Neural progenitor cell (in vitro differentiated cells): Measurements from ENCODE around the gene STK4. TPM values are rescaled to one million over a fixed set of nuclear protein-coding genes. Genes with fewer than 3 reads are reported as not detected.
A peak's percentile ranks its signal among the peaks of the same experiment; 100 is the strongest.

Source experiments
- DNase-seq: peaks from one replicate; pipeline ENCODE4 v3.0.0-alpha.2; 2016; ENCODE audit warnings: low spot score
- H2AFZ ChIP-seq: fragments of 200-600 bp; sonication (generic); replicated peaks from 2 replicates; pipeline ENCODE4 v1.6.1; 2016; ENCODE audit warnings: antibody characterized with exemption
- H3F3A ChIP-seq: fragments of 200-600 bp; sonication (generic); 2 replicates; pipeline ENCODE4 v1.6.1; 2016; ENCODE audit warnings: antibody characterized with exemption, low read depth
- H3K27ac ChIP-seq: fragments of 200-600 bp; sonication (generic); 2 replicates; pipeline ENCODE4 v1.5.1; 2016; ENCODE audit warnings: mild to moderate bottlenecking
- H3K27me3 ChIP-seq: fragments of 200-600 bp; sonication (generic); 2 replicates; pipeline ENCODE4 v1.6.1; 2016; ENCODE audit warnings: mild to moderate bottlenecking, moderate library complexity
- H3K36me3 ChIP-seq: fragments of 200-600 bp; sonication (generic); 2 replicates; pipeline ENCODE4 v1.5.1; 2016
- H3K4me1 ChIP-seq: fragments of 200-600 bp; sonication (generic); 2 replicates; pipeline ENCODE4 v1.6.1; 2016; ENCODE audit warnings: mixed run types
- H3K4me2 ChIP-seq: fragments of 200-600 bp; sonication (generic); 2 replicates; pipeline ENCODE4 v1.6.1; 2016
- H3K4me3 ChIP-seq: fragments of 200-600 bp; sonication (generic); 2 replicates; pipeline ENCODE4 v1.5.1; 2016
- H3K79me2 ChIP-seq: fragments of 200-600 bp; sonication (generic); 2 replicates; pipeline ENCODE4 v1.6.1; 2016; ENCODE audit warnings: low read depth
- H3K9ac ChIP-seq: fragments of 200-600 bp; sonication (generic); 2 replicates; pipeline ENCODE4 v1.6.1; 2016
- H3K9me3 ChIP-seq: fragments of 200-600 bp; sonication (generic); 2 replicates; pipeline ENCODE4 v1.5.1; 2016; ENCODE audit warnings: low read depth
- H4K20me1 ChIP-seq: fragments of 200-600 bp; sonication (generic); 2 replicates; pipeline ENCODE4 v1.6.1; 2016; ENCODE audit warnings: low read depth
- H3K27ac Mint-ChIP-seq: 3 replicates; pipeline ENCODE4 v1.8.0; 2021; ENCODE audit warnings: mixed read lengths
- H3K27me3 Mint-ChIP-seq: 2 replicates; pipeline ENCODE4 v1.8.0; 2022; ENCODE audit warnings: low read depth, mild to moderate bottlenecking, inconsistent platforms, moderate library complexity, mixed read lengths; ENCODE audit not compliant: insufficient read depth
- H3K36me3 Mint-ChIP-seq: 3 replicates; pipeline ENCODE4 v1.8.0; 2021; ENCODE audit warnings: mixed read lengths
- H3K4me1 Mint-ChIP-seq: 3 replicates; pipeline ENCODE4 v1.8.0; 2021; ENCODE audit warnings: mixed read lengths
- H3K4me3 Mint-ChIP-seq: 3 replicates; pipeline ENCODE4 v1.8.0; 2021; ENCODE audit warnings: mild to moderate bottlenecking, moderate library complexity, mixed read lengths
- H3K9me3 Mint-ChIP-seq: 3 replicates; pipeline ENCODE4 v1.8.0; 2020; ENCODE audit warnings: mixed read lengths
- EZH2 ChIP-seq: fragments of 200-600 bp; sonication (generic); IDR thresholded peaks from 2 replicates; pipeline ENCODE4 v1.6.1; 2017; ENCODE audit warnings: antibody characterized with exemption, mild to moderate bottlenecking, moderate library complexity
- EZH2phosphoT487 ChIP-seq: fragments of 200-600 bp; sonication (generic); IDR thresholded peaks from 2 replicates; pipeline ENCODE4 v1.6.1; 2017; ENCODE audit warnings: antibody characterized with exemption
- total RNA-seq: library from RNA; depleted of rRNA; stranded (reverse); fragments of >200 nt; gene quantifications from 2 replicates; pipeline ENCODE4 v1.2.3, GENCODE V29; 2015; ENCODE audit warnings: low replicate concordance
- TF ChIP-seq, protein P1 (sequence below): fragments of 200-600 bp; sonication (generic); IDR thresholded peaks from 2 replicates; pipeline ENCODE4 v1.5.1; 2017; ENCODE audit warnings: antibody characterized with exemption, mild to moderate bottlenecking

STK4 gene
- total RNA-seq, 1 donor from 2014 or later, result 46.1 TPM

DNA sequence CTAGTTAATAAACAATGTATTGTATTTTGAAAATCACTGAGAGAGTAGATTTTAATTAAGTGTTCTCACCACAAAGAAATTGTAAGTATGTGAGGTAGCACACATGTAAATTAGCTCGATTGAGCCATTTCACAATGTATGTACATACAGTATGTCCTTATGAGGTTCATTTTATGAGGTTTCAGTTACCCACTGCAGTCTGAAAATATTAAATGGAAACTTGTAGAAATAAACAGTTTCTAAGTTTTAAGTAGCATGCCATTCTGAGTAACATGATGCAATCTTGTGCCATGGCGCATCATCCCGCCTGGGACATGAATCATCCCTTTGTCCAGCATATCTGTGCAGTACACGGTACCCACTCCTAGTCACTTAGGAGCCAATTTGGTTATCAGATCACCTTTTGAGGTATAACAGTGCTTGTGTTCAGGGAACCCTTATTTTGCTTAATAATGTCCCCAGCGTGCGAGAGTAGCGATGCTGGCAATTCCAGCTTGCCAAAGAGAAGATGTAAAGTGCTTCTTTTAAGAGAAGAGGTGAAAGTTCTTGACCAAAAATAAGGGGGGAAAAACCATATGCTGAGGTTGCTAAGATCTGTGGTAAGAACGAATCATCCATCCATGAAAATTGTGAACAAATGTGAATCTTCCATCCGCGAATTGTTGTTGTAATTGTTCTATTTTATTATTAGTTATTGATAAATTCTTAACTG is 69.9 kb downstream of the STK4 start:
- Histone ChIP-seq H3K4me2 (no peak overlapping the region), H3K79me2 (peaks cover 8% of the 10 kb centered on the region), H3K9ac (no peak overlapping the region), H3K9me3 (no peaks in the 10 kb centered on the region), H3F3A (no peaks in the 10 kb centered on the region), H3K27me3 (no peaks in the 10 kb centered on the region), H2AFZ (no peak overlapping the region), H3K4me3 (no peak overlapping the region), H4K20me1 (no peaks in the 10 kb centered on the region), H3K27ac (no peak overlapping the region), H3K4me1 (no peaks in the 10 kb centered on the region), H3K36me3 (no peaks in the 10 kb centered on the region)
- Mint-ChIP-seq H3K9me3 (no peaks in the 10 kb centered on the region), H3K36me3 (peaks cover 4% of the 10 kb centered on the region), H3K27me3 (no peaks in the 10 kb centered on the region), H3K27ac (no peak overlapping the region), H3K4me1 (no peaks in the 10 kb centered on the region), H3K4me3 (no peak overlapping the region)
- DNase-seq, result no peak
- no peak for TF ChIP-seq EZH2
- TF ChIP-seq, protein P1, sequence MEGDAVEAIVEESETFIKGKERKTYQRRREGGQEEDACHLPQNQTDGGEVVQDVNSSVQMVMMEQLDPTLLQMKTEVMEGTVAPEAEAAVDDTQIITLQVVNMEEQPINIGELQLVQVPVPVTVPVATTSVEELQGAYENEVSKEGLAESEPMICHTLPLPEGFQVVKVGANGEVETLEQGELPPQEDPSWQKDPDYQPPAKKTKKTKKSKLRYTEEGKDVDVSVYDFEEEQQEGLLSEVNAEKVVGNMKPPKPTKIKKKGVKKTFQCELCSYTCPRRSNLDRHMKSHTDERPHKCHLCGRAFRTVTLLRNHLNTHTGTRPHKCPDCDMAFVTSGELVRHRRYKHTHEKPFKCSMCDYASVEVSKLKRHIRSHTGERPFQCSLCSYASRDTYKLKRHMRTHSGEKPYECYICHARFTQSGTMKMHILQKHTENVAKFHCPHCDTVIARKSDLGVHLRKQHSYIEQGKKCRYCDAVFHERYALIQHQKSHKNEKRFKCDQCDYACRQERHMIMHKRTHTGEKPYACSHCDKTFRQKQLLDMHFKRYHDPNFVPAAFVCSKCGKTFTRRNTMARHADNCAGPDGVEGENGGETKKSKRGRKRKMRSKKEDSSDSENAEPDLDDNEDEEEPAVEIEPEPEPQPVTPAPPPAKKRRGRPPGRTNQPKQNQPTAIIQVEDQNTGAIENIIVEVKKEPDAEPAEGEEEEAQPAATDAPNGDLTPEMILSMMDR, result no peak
- no peak for TF ChIP-seq EZH2phosphoT487

DNA sequence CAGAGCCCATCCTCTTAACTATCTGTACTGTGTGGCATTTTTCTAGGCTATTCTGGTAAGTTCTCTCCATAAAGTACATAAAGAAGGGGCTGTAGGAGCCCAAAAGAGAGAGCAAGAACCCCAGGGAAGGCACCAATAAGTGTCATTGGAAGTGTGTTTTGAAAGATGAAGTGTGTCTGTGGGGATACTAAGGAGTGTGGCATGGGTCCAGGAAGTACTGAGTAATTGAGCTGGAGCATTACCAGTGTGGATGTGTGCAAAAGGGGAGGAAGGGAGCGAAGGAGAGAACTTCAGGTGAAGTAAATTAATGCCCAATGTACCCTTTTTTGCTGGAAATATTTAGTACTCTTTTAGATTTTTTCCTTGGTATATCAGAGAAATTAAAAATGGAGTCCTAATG is 70.7 kb downstream of the STK4 start:
- no peak overlapping the region for H3K4me3 Mint-ChIP-seq
- Histone ChIP-seq H3K36me3 (no peaks in the 10 kb centered on the region), H3K27me3 (no peaks in the 10 kb centered on the region), H3K9ac (no peak overlapping the region), H3K27ac (no peak overlapping the region), H3K4me3 (no peak overlapping the region), H3K4me1 (no peaks in the 10 kb centered on the region), H4K20me1 (no peaks in the 10 kb centered on the region), H3K4me2 (no peak overlapping the region), H3K79me2 (peaks cover 8% of the 10 kb centered on the region), H3K9me3 (no peaks in the 10 kb centered on the region), H2AFZ (no peak overlapping the region), H3F3A (no peaks in the 10 kb centered on the region)
- H3K27ac Mint-ChIP-seq, result peak overlapping the region; percentile 9
- no peaks in the 10 kb centered on the region for H3K9me3 Mint-ChIP-seq
- H3K36me3 Mint-ChIP-seq, result peaks cover 4% of the 10 kb centered on the region
- H3K4me1 Mint-ChIP-seq, result no peaks in the 10 kb centered on the region
- H3K27me3 Mint-ChIP-seq, result no peaks in the 10 kb centered on the region
- no peak for DNase-seq
- TF ChIP-seq EZH2phosphoT487 (no peak), EZH2 (no peak)
- TF ChIP-seq, protein P1, result no peak

DNA sequence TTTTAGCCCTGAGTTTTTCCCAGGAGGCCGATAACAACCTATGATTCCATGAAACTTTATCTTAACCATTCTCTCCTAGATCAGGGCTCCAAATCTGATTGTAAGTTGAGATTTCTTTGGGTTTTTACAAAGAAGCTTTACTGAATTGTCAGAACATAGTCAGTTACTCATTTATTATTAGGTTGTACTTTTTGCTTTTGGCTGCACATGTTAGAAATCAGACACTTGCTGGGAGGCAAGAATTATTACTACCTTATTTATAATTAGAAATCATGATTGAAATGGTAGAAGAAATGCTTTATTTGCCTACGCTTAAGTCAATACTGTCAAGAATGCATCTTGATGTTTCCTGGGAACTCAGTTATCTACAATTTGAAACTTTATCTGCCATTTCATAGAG is 71.3 kb downstream of the STK4 start:
- Mint-ChIP-seq H3K4me1 (no peaks in the 10 kb centered on the region), H3K4me3 (no peak overlapping the region), H3K27ac (no peak overlapping the region), H3K9me3 (no peaks in the 10 kb centered on the region), H3K27me3 (no peaks in the 10 kb centered on the region), H3K36me3 (peaks cover 4% of the 10 kb centered on the region)
- H3K27ac ChIP-seq, result no peak overlapping the region
- H3K4me2 ChIP-seq, result no peak overlapping the region
- no peak overlapping the region for H2AFZ ChIP-seq
- no peak overlapping the region for H3K9ac ChIP-seq
- TF ChIP-seq EZH2, result no peak
- H3K9me3 ChIP-seq, result no peaks in the 10 kb centered on the region
- no peaks in the 10 kb centered on the region for H3F3A ChIP-seq
- peaks cover 8% of the 10 kb centered on the region for H3K79me2 ChIP-seq
- no peaks in the 10 kb centered on the region for H4K20me1 ChIP-seq
- DNase-seq, result no peak
- no peaks in the 10 kb centered on the region for H3K27me3 ChIP-seq
- H3K4me3 ChIP-seq, result no peak overlapping the region
- no peaks in the 10 kb centered on the region for H3K4me1 ChIP-seq
- no peaks in the 10 kb centered on the region for H3K36me3 ChIP-seq

- no peak overlapping the region for H3K4me3 ChIP-seq
- DNase-seq, result no peak
- no peaks in the 10 kb centered on the region for H3K9me3 ChIP-seq
- H3K4me1 ChIP-seq, result no peaks in the 10 kb centered on the region
- no peak for TF ChIP-seq EZH2phosphoT487
- no peak for TF ChIP-seq EZH2
- TF ChIP-seq, protein P1, result no peak
- no peak overlapping the region for H2AFZ ChIP-seq
- H3K9me3 Mint-ChIP-seq, result no peaks in the 10 kb centered on the region
- H3K9ac ChIP-seq, result no peak overlapping the region
- no peaks in the 10 kb centered on the region for H3K36me3 ChIP-seq
- peaks cover 4% of the 10 kb centered on the region for H3K36me3 Mint-ChIP-seq
- H3K4me2 ChIP-seq, result no peak overlapping the region
- no peaks in the 10 kb centered on the region for H3K4me1 Mint-ChIP-seq
- H3K79me2 ChIP-seq, result no peaks in the 10 kb centered on the region
- H3K27ac ChIP-seq, result no peak overlapping the region
- H3K27me3 ChIP-seq, result no peaks in the 10 kb centered on the region
- H3F3A ChIP-seq, result no peaks in the 10 kb centered on the region
- H4K20me1 ChIP-seq, result no peaks in the 10 kb centered on the region
- no peaks in the 10 kb centered on the region for H3K27me3 Mint-ChIP-seq
- no peak overlapping the region for H3K27ac Mint-ChIP-seq
- no peak overlapping the region for H3K4me3 Mint-ChIP-seq
These were observed 72.6 kb downstream of the STK4 start for GRCh38 chr20:45038745-45039474.
